NCI-H524 treated with DMSO at 0.1 percent for 48 hours (cell line): ENCODE results near the gene MRPL9.
"Not testable (repeated sequence)": the region's sequence is repeated elsewhere in the genome, so short reads cannot be mapped to it uniquely, and the experiment has no call there.

ENCODE experiments used
- DNase-seq: peaks from one replicate; lab custom pipeline; 2025; lab: John Stamatoyannopoulos, UW

The MRPL9 gene

DNA sequence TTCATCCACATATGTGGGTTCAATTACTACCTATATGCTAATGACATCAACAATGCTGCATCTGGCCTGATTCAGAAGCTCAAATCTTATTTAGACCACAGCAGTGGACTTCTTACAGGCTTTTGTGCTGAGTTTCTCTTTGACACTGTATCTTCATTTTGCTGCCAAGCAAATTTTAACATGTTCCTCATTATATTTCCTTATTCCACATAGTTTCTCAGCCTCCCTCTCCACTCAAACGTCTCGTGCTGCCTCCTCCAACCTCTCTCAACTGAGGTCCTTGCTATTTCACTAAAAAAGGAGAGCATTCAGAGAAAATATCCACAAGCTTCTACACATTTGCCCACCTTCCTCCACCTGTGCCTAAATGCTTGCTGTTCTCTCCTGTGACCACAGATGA, 20.5 kb upstream of the MRPL9 start:
- no peak for DNase-seq

DNA sequence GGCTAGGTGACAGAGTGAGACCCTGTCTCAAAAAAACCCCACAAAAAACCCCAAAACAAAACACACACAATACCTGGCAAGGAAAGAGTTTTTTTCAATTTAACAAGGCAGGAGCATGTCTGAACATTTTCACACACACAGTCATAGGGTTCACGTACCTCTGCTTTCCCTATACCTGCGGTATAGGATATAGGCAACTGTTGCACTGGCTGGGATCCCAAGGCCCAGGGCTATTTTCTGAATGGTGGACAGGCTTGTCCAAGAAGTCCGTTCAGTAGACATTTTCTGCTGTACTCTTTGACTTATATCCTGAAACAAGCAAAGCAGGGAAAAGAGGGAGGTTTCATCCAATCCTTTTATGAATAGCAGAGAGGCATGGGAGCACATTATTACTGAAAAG, 19.4 kb upstream of the MRPL9 start:
- no peak for DNase-seq

DNA sequence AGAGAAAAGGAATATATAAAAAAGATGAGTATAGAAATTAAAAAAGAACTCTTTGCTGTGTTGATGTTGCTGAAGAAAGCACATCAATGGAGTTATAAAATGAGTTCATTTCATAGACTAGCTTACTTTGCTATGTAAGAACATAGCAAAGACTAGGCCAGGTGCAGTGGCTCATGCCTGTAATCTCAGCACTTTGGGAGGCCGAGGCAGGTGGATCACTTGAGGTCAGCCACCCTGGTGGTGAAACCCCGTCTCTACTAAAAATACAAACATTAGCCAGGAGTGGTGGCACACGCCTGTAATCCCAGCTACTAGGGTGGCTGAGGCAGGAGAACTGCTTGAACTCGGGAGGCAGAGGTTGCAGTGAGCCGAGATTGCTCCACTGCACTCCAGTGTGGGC, 18.7 kb upstream of the MRPL9 start:
- not testable (repeated sequence) for DNase-seq

DNA sequence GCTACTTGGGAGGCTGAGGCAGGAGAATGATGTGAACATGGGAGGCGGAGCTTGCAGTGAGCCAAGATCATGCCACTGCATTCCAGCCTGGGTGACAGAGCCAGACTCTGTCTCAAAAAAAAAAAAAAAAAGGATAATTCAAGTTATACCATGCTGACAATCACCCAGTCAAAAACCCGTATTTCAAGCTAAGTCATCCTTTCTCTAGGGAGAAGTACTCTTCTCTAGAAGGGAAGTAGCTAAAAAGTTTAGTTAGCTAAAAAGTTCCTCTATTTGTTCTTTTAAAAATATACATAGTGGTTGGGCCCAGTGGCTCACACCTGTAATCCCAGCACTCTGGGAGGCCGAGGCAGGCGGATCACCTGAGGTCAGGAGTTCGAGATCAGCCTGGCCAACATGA, 17.4 kb upstream of the MRPL9 start:
- not testable (repeated sequence) for DNase-seq

DNA sequence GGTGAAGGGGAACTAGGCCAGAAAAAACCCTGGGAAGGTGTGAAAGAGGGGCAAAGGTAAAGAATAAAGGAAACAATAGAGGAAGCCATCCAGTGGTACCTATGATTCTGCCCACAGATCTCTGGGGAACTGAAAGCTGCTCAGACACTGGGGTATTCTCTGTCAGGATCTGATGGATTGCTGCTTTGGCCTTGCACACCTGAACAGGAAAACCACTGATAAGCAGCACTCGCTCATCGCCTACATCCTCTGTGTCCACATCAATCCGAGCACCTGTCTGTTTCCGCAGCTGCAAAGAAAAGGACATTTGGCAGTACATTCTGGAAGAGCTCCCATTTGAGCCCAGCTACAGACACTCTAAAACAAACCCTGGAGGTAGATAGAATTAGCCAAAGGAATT, 16.6 kb upstream of the MRPL9 start:
- no peak for DNase-seq

DNA sequence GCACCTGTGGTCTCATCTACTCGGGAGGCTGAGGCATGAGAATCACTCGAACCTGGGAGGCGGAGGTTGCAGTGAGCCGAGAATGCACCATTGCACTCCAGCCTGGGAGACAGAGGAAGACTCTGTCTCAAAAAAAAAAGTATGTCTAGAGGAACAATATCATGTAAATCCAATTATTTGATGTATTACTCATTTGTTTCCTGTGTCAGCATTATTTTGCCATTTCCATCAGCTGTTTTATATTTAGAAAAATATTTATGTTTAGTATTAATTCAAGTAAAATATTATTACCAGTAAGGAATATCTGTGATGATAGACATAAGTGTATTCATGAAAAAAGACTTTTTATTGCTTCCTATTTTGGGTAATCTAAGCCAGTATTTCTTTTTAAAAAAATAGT, 14.0 kb upstream of the MRPL9 start:
- DNase-seq, result no peak

DNA sequence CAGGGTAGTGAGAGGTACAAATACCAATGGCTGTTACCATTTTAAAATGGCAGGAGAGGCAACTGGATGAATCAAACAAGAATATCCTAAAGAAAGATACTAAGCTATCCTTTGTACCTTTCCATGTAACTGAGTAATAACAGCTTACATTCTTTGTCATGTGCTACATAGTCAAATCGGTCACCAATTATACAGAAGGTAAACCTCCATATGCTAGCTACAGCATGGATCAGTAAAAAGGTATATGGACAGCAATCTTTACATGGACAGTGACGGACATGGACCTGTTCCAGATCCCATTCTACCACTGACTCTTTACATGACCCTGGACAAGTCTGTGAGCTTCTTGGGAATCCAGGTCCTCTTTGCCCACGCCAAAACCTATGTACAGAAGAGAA, 13.4 kb upstream of the MRPL9 start:
- DNase-seq, result no peak

DNA sequence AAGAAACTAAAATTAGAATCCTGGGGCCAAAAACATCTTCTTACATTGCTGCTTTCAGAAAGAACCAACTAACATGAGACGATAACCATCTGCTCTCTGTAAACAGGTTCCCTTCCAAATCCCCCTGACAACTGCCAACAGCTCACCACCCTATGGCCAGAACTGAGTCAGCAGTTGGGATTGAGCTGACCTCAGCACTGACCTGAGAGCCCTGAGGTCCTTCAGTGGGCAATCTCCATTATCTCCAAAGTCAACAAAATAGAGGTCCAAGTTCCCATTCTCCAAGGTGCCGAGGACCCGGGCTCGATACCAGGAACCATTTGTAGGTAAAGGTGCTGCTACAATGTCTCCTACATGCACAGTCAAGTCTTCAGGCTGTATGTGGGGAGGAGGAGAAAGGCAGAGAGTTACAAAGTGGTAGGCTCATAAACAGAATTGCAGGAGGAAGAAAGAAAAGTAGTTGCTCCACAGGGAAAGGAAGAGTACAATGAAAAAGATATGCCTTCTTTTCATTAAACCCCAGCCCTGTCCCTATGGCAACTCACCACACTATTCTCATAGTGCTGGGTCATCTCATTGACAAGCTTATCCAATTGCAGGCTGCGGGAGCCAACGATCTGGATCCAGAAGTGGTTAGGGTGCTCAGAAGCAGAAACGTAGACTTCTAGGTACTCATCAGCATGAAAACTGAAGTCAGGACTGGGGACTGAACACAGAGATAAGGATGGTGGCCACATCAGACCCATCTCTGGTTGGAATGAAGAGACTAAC, 12.8 kb upstream of the MRPL9 start:
- no peak for DNase-seq

DNA sequence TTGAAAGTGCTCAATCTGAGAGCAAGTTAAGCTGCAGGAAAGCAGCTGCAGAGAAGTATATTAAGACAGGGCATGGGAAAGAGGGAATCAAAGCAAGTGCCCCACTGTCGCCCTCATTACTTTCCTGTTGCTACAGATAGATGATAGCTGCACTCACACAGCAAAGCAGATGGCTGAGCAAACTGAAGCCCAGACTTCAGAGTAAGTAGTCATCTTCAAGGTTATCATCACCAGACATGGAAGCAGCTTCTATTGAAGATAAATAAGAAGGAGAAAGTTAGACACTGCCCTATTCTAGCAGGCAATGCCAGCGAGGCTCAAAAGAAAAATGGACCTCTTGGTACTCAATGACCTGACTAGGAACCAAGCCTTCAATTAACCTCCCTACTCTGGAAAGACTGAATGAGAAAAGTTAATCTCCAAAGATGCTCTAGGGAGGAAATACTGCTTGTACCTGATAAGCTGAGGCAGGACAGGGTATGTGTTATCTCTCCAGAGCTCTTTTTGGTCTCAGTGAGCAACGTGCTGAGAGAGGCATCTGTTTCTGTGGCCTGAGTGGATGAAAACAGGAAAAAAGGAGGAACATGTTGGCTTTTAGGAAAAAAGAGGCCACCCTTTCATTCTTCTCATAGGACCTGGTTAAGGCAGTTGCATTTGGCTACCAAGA, 11.1 kb upstream of the MRPL9 start:
- no peak for DNase-seq

DNA sequence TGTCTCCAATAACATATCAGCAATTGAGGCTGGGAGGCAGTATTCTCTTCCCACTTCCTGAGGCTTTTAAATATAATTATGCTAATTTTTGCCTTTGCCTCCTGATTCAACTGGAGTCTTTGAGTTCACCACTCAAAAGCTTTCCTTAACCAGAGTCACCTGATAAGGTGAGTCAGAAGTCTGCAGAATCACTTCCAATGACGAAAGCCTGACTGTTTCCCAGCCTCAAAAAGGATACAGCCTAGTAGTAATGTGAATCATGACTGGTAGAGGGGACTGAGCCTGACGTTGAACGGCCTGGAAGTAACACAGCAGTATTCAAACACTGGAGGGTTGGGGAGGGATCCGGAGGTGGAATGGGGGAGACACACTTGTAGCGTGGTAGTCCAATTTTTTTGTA, 10.4 kb upstream of the MRPL9 start:
- no peak for DNase-seq

DNA sequence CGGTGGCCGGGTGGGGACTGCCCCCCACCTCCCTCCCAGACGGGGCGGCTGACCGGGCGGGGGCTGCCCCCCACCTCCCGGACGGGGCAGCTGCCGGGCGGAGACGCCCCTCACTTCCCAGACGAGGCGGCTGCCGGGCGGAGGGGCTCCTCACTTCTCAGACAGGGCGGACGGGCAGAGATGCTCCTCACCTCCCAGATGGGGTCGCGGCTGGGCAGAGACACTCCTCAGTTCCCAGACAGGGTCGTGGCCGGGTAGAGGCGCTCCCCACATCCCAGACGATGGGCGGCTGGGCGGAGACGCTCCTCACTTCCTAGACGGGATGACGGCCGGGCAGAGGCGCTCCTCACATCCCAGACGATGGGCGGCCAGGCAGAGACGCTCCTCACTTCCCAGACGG, 6.0 kb upstream of the MRPL9 start:
- not testable (repeated sequence) for DNase-seq

DNA sequence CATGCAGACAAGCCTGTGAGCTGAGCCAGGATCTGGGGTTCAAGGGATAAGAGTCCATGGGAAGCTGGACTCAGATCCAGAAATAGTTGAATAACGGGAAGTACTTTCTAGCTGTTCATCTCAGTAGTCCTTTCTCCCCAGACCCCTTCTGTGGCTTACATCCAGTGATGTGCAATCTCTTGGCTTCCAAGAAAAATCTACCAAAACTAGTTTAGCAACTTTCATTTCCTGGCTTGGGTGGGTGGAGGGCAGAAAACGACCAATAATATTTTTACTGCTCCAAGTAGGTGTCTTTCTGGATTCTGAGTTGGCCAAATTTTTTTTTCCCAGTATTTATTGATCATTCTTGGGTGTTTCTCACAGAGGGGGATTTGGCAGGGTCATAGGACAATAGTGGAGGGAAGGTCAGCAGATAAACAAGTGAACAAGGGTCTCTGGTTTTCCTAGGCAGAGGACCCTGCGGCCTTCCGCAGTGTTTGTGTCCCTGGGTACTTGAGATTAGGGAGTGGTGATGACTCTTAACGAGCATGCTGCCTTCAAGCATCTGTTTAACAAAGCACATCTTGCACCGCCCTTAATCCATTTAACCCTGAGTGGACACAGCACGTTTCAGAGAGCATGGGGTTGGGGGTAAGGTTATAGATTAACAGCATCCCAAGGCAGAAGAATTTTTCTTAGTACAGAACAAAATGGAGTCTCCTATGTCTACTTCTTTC, 5.2 kb upstream of the MRPL9 start:
- DNase-seq, result not testable (repeated sequence)

DNA sequence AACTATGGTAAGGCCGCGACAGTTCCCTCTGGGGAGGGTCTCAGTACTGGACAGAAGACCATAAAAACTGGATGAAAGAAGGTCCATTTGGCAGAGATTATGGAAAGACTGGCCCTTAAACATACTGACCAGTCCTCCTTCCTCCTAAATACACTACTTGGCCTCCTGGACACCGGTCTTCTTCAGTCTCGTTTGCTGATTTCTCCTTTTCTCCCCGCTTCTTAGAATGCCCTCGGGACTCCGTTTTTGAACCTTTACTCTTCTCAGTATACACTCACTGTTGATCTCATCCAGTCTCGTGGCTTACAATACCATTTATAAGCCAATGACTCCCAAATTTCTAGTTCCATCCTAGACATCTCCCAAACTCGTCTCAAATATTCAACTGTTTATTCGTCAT, 694 bp upstream of the MRPL9 start:
- DNase-seq, result no peak

DNA sequence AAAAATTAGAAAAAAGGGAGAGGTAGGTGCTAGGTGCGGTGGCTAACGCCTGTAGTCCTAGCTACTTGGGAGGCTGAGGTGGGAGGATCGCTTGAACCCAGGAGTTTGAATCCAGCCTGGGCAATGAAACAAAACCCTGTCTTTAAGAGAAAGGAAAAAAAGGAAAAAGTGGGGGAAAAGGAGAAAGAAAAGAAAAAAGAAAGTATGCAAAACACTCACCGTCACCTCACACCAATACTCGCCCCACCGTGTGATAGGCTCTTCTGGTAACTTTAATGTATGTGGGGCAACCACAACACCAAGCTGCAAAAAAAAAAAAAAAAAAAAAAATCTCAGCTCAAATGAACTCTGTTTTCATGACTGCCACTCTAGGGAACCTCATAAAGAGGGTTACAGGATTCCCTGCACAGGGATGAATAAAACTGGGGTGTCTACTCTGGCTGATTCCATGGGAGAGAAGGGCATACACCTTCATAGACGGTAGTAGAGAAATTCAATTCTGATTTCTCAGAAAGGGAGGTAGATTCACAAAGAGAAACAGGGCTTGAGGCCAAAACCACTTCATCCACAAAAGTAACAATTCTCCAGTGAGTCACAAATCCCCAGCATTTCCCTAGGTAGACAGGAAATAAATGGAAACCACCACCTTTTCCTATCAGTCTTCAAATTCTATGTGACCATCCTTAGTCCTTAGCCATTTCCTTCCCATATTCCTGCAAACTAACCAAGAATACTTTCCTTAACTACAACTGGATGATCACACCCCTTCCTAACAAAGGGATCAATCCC, 2.5 kb downstream of the MRPL9 start:
- no peak for DNase-seq

DNA sequence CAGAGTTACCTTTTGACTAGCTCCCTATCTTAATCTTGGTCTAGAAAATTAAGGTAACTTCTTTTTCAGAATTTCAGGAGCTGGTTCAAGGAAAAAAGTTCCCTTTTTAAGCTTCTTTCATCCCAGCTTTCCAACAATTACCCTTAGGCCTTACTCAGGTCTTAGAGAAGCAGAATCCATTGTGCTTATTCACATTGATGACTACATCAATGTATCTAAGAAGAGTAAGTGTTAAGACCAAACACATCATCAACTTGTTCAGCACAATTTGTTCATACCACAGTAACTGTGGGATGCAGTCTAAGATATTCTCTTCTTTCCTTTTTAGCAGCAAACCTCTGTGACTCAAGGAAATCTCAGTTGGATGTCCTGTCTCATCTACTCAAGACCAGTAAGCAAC, 4.1 kb downstream of the MRPL9 start:
- no peak for DNase-seq

DNA sequence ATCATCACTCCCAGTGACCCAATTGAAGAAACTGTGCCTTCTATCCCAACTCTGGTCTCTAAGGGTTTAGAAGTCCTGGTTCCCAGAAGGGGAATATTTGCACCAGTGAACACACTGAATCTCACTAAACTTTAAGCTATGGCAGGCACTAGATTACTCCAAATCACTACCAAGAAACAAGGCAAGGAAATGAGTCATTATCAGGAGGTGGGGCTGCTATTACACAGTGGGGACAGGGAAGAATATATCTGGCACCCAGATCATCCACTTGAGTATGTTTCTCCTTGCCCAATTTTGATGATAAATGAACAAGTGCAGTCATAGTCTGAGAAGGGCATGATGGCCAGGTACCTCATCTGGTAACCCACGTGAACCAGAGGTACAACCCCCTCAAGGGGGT, 7.0 kb downstream of the MRPL9 start:
- no peak for DNase-seq

DNA sequence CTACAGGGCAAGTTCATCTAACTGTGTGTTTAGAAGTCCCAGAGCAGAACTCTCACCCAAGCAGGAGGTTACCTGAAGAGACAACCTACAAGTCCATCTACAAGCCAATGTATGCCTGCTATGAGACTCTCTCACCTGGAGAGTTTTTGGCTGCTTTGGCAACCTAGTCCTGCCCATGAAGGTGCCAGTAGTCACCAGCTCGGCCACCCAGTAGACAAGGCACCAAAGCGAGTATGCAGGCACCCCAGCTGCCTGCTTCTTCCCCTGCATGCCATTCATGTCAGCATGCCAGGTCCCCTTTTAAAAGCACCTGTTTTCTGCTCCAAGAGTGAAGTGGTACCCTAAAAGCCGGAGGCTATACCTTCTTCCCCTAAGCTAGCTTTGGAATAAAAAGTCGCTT, 21.8 kb downstream of the MRPL9 start:
- no peak for DNase-seq

DNA sequence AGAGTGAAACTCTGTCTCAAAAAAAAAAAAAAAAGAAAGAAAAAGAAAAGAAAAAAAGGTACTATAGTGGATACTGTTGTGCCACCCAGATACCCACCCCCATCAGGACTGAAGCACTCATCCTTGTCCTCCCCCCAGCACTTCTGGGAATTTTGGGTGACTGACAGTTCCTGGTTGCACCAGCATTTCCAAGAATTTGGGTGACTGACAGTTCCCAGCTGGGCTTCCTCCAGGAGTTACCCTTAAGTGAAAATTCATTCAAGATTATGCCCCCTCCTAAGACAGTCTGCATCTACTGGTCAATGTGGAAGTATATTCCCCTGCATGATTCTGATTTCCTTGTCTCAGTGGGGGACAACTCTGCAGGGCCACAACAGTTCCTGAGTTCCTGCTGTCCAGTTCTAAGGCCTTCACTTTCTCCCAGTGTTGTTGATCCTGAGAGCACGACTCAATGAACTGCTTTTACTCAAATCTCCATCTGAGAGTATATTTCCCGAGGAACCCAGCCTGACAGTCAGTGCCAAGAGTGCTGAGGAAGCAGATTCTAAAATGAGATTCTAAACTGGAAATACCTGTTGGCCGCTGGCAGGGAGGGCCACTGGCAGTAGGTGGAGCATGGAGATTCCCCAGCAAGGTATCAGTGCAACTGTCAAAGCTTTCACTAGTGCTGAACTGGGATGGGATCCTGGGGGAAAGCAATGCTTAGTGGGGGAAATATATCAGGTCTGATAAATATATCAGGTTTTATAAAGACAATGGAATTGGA, 23.5 kb downstream of the MRPL9 start:
- DNase-seq, result no peak

DNA sequence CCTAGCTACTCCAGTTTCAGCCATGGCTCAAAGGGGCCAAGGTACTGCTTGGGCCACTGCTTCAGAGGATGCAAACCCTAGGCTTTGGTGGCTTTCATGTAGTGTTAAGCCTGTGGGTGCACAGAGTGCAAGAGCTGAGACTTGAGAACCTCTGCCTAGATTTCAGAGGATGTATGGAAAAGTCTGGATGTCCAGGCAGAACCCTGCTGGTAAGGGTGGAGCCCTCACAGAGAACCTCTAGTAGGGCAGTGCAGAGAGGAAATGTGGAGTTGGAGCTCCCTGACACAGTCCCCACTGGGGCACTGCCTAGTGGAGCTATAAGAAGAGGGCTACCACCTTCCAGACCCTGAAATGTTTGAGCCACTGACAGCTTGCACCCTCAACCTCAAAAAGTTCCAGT, 25.8 kb downstream of the MRPL9 start:
- DNase-seq, result no peak

DNA sequence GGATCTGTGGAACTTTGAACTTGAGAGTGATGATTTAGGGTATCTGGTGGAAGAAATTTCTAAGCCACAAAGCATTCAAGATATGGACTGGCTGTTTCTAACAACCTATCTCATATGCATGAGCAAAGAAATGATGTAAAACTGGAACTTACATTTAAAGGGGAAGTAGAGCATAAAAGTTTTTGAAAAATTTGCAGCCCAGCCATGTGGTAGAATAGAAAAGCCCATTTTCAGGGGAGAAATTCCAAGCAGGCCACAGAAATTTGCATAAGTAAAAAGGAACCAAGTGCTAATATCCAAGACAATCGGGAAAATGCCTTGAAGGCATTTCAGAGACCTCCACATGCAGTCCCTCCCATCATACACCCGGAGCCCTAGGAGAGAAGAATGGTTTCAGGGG, 26.3 kb downstream of the MRPL9 start:
- DNase-seq, result no peak

DNA sequence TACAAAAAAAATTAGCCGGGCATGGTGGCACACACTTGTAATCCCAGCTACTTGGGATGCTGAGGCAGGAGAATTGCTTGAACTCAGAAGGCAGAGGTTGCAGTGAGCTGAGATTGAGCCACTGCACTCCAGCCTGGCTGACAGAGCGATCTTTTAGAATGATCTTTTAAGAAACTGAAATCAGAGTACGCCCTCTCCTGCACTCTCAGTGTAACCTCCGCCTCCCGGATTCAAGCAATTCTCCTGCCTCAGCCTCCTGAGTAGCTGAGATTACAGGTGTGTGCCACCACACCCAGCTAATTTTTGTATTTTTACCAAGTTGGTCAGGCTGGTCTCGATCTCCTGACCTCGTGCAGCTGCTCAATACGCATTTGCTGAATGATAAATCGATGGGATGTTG, 29.3 kb downstream of the MRPL9 start:
- DNase-seq, result not testable (repeated sequence)

DNA sequence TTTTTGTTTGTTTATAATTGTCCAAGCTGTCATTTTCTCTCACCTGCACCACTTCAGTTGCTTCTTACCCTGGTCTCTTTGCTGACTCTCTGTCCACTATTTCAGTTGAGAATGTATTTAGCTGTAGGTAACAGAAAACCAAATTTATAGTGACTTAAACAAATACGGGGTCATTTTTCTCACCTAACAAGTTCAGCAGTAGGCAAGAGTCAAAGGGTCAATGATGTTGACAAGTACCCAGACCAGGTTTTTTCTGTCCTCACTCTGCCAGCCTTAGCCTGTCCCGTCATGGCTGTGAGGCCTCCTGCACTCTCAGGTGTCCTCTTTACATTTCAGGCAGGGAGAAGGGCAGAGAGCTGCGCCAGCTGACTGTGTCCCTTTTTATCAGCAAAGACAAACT, 30.2 kb downstream of the MRPL9 start:
- DNase-seq, result no peak
